Small intestine (tissue), 7 donors: ENCODE results near the gene RFX4. TPM values are rescaled to one million over a fixed set of nuclear protein-coding genes. Genes with fewer than 3 reads are reported as not detected.

Experiments
- DNase-seq, 2 donors: peaks; one replicate each; pipeline versions ENCODE4 v3.0.0 to v3.0.0-alpha.2; 2013
- FAIRE-seq: peaks from 2 replicates; lab custom pipeline; 2012; peaks lifted over from hg19 to GRCh38; lab: Jason Lieb, UNC
- H3K27ac ChIP-seq, 3 donors: one replicate each; pipeline ENCODE4 v1.5.1; 2013; ENCODE audit warnings: low read length in 2 of 3, mild to moderate bottlenecking in 2 of 3, control low read depth in 1 of 3, inconsistent platforms in 1 of 3, low read depth in 1 of 3, moderate library complexity in 1 of 3
- H3K27me3 ChIP-seq, 3 donors: one replicate each; pipeline ENCODE4 v1.6.1; 2013; ENCODE audit warnings: low read length in 3 of 3, inconsistent platforms in 1 of 3; ENCODE audit not compliant: control insufficient read depth in 3 of 3, insufficient read depth in 3 of 3
- H3K36me3 ChIP-seq, 3 donors: one replicate each; pipeline ENCODE4 v1.6.1; 2013; ENCODE audit warnings: low read length in 3 of 3, inconsistent platforms in 1 of 3, low read depth in 1 of 3, mild to moderate bottlenecking in 1 of 3, moderate library complexity in 1 of 3; ENCODE audit not compliant: control insufficient read depth in 3 of 3, insufficient read depth in 2 of 3
- H3K4me1 ChIP-seq, 3 donors: one replicate each; pipeline ENCODE4 v1.6.1; 2013; ENCODE audit warnings: low read length in 2 of 3, inconsistent platforms in 1 of 3, low read depth in 1 of 3, mild to moderate bottlenecking in 1 of 3, moderate library complexity in 1 of 3; ENCODE audit not compliant: control insufficient read depth in 3 of 3, insufficient read depth in 2 of 3
- H3K4me3 ChIP-seq, 3 donors: one replicate each; pipeline ENCODE4 v1.5.1; 2013; ENCODE audit warnings: low read length in 3 of 3, control low read depth in 1 of 3, inconsistent platforms in 1 of 3, low read depth in 1 of 3, mild to moderate bottlenecking in 1 of 3, moderate library complexity in 1 of 3
- H3K9me3 ChIP-seq, 2 donors: one replicate each; pipeline ENCODE4 v1.6.1; 2013; ENCODE audit warnings: low read depth in 1 of 2, low read length in 1 of 2; ENCODE audit not compliant: control insufficient read depth in 2 of 2, insufficient read depth in 1 of 2
- whole genome bisulfite sequencing, 3 donors: extraction: QIAGEN DNeasy Blood & Tissue Kit; methylation state at CpG; one replicate each; pipeline ENCODE4 v1.1.7; 2013; 5-methylcytosine and 5-hydroxymethylcytosine counted together
- polyA plus RNA-seq, 4 donors: library from polyadenylated mRNA; stranded (reverse) in 3 of 4; unstranded in 1 of 4; fragments of 200-250 nt in 3 of 4; fragments of 120-200 nt in 1 of 4; gene quantifications; one replicate each; pipeline versions ENCODE4 v1.2.1 to v1.2.3, GENCODE V29; 2013
- donor health status: healthy with polysubstance abuse.
- donor health status: control.
- donor health status: control.
- donor health status: Bipolar disorder and iron deficiency.
- donor health status: healthy.

The RFX4 gene
- polyA plus RNA-seq, 4 donors, result 0.03 to 0.09 TPM; not detected in 2

DNA sequence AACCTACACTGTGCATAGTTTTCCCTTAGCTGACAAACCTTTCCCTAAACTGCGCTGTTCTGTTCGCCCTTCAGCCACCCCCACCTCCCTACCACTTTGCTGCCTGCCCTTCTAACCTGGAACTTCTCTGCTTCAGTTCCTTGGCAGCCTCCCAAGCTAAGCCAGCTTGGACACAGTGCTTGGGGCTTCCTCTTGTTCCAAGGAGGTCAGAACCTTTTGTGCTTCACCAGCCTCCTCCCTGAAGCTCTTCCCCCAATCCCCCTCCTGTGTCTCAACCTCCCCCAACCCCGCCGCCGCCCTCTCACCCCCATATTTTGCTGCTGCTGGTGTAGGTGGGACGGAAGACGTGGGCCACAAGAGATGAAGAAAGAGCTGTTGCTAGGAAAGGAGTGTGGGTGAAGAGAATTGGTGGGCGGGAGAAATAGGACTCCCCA, 183.6 kb downstream of the RFX4 start:
- H3K4me3 ChIP-seq, result no peak overlapping the region
- FAIRE-seq, result no peak
- no peak for DNase-seq
- H3K36me3 ChIP-seq, result no peaks in the 10 kb centered on the region
- peaks cover 0 to 3% (median 0%) of the 10 kb centered on the region in 3 donors for H3K27me3 ChIP-seq
- no peaks in the 10 kb centered on the region for H3K9me3 ChIP-seq
- 72 to 92% (median 80%) methylated on average over 8 of the region's 8 CpGs for WGBS, 3 donors
- H3K4me1 ChIP-seq, result no peaks in the 10 kb centered on the region
- no peak overlapping the region for H3K27ac ChIP-seq

DNA sequence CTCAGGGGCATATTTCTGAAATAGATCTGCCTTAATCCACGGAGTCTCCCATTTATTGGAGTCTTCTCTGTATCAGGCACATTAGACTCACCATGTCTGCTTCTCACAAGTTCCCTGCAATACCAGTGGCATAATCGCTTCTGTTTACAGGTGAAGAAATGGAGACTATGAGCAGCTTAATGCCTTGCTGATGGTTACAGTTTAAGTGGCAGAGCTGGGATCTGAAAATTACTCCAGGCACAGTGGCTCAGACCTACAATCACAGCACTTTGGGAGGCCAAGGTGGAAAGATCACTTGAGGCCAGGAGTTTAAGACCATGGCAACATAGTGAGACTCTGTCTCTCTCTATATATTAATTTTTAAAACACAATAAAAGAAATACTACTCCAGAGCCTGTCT, 184.4 kb downstream of the RFX4 start:
- DNase-seq, result no peak
- FAIRE-seq, result no peak
- Histone ChIP-seq H3K4me1 (no peaks in the 10 kb centered on the region), H3K27ac (no peak overlapping the region), H3K36me3 (no peaks in the 10 kb centered on the region), H3K4me3 (no peak overlapping the region), H3K9me3 (no peaks in the 10 kb centered on the region), H3K27me3 (peaks cover 0 to 3% (median 0%) of the 10 kb centered on the region in 3 donors)
- 79 to 84% (median 81%) methylated on average over 2 of the region's 2 CpGs for WGBS, 3 donors

DNA sequence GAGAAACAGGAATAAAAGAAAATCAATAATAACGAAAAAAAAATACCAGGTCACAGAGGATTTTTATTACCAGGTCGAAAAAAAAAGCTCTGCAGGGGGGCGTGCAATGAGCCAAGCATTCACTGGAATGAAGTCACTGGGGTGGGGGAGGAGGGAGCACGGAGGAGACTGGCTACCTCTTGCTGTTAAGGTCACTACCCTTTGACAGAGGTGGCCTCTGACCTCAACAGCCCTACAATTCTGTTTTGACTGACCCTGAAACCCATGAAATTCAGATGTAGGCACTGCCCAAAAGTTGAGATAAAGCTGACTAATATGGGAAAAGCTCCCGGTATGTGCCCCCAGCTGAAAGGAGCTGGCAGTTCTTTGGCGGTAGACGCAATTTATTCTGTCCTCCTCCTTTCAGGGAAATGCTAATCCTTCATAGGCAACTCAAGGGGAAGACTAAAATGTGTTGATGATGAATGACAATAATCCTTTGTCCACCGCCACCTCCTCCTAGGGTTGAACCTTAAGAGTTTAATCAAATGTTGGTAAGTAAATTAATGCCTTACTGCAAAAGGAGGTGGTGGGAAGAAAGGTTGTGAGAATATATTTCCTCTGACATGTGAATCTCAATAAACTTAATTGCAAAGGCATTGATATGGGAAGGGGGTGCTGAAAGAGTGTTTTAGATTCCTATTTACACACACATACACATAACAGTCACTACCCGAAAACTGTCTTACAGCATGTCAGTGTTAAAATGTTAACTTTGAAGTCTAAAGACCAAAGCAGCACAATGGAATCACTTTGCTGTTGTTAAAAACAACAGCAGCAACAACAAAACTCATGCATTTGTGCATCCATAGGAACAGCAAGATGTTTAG, 185.4 kb downstream of the RFX4 start:
- no peak overlapping the region for H3K27ac ChIP-seq
- no peaks in the 10 kb centered on the region for H3K9me3 ChIP-seq
- H3K36me3 ChIP-seq, result no peaks in the 10 kb centered on the region
- WGBS, 3 donors, result 58 to 61% (median 60%) methylated on average over 9 of the region's 9 CpGs
- peaks cover 0 to under 1% (median 0%) of the 10 kb centered on the region in 3 donors for H3K4me1 ChIP-seq
- no peak for FAIRE-seq
- H3K4me3 ChIP-seq, result no peak overlapping the region
- DNase-seq, result no peak
- peaks cover 0 to 3% (median 0%) of the 10 kb centered on the region in 3 donors for H3K27me3 ChIP-seq

DNA sequence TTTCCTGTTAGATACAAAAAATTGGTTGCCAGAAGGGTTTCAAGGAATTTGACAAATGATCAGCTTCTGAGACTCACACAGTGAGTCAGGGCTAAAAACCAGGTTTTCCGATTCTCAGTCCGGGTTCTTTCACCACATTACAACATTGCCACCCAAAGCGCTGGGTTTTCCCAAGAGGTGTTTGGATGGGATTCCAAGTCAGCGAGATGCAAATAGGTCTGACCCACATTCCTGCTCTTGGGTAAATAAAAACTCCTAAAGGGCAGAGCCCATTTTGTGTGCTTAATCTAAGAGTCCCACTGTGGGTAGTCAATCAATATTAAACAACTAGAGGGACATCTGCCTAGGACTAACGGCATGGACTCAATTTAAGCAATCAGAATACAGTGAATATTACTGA, 186.3 kb downstream of the RFX4 start:
- H3K27me3 ChIP-seq, result peaks cover 0 to 3% (median 0%) of the 10 kb centered on the region in 3 donors
- no peaks in the 10 kb centered on the region for H3K9me3 ChIP-seq
- no peaks in the 10 kb centered on the region for H3K36me3 ChIP-seq
- no peak overlapping the region for H3K4me3 ChIP-seq
- no peak overlapping the region for H3K27ac ChIP-seq
- DNase-seq (no peak), FAIRE-seq (no peak)
- peaks cover 0 to 5% (median 0%) of the 10 kb centered on the region in 3 donors for H3K4me1 ChIP-seq
- WGBS, 3 donors, result 60 to 69% (median 67%) methylated on average over 5 of the region's 5 CpGs

DNA sequence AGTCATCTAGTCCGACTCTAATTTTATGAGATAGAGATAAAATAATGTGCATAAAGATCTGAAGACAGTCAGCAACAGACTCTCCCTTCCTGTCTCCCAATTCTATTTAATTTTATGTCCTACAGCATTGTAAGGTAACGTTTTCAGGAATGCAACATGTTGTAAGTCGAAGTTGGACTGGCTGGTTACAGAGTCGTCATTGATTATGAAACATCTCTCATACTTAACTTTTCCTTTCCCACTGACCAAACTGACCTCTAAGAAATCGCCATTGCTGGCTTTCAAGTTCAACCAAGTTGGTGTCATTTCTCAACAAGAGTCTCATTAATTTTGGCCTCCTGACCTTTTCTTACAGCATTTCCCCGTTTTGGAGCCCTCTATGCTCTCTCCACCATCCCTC, 186.7 kb downstream of the RFX4 start:
- WGBS, 3 donors, result 72 to 79% (median 78%) methylated on average over 6 of the region's 6 CpGs
- Histone ChIP-seq H3K4me3 (no peak overlapping the region), H3K4me1 (peaks cover 0 to 5% (median 0%) of the 10 kb centered on the region in 3 donors), H3K9me3 (no peaks in the 10 kb centered on the region), H3K27me3 (peaks cover 0 to 3% (median 0%) of the 10 kb centered on the region in 3 donors), H3K27ac (no peak overlapping the region), H3K36me3 (no peaks in the 10 kb centered on the region)
- no peak for FAIRE-seq
- no peak for DNase-seq

DNA sequence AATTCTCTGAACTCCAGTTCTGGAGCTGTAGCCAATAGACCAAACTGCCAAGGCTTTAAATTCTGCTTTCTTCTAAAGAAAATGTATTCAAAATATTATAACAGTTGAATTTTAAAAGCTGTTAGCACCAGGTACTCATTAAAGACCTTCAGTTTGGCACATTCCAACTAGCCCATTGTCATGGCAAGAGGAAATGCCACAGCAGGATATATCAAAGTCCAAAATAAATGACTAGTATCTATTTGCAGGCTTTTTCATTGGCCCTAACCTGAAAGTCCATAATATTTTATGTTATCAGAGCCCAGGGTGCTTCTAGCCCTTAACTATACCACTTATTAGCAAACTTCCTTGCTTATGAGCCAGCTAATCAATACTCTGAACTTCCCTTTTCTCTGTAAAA, 188.6 kb downstream of the RFX4 start:
- no peak for FAIRE-seq
- no peak overlapping the region for H3K27ac ChIP-seq
- peaks cover 2 to 10% (median 3%) of the 10 kb centered on the region in 3 donors for H3K4me1 ChIP-seq

DNA sequence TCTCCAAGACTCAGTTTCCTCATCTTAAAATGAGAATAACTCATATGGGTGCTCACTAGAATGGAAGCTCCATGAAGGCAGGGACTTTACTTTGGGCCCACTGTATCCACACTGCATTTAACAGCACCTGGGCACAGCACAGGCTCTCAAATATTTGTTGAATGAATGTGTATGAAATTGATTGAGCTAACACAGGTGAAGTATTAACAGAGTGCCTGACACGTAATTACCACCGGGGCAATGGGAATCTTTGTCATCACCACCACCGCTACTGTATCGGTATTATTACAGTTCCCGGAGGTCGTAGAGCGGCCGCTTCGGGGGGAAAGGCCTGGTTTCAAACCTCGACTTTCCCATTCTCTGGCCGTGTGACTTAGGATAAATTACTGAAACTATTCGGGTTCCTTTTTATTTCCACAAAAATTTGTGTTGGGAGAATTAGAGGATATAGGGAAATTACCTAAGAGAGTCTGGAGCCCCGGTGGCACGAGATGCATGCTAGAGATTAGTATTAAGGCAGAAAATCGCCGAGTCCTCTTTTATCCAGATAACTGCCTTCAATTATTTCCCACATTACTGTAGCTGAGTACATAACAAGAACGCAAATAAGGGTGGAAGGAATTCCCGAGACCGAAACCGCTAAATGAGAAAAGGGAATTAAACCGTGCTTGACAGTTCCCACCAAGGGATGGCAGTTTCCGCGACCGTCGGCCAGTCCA, 190.6 kb downstream of the RFX4 start:
- no peak for DNase-seq
- Histone ChIP-seq H3K27me3 (peaks cover 0 to 2% (median 0%) of the 10 kb centered on the region in 3 donors), H3K36me3 (no peaks in the 10 kb centered on the region), H3K9me3 (no peaks in the 10 kb centered on the region), H3K27ac (peak overlapping the region; percentile 51 to 99 (median 98)), H3K4me3 (peak overlapping the region; percentile 39 to 98 (median 80)), H3K4me1 (peaks cover 3 to 10% (median 7%) of the 10 kb centered on the region in 3 donors)
- WGBS, 3 donors, result 33 to 42% (median 37%) methylated on average over 25 of the region's 25 CpGs
- FAIRE-seq, result no peak

More for the DNA sequence above, 188.6 kb downstream of the RFX4 start:
- peaks cover 0 to 3% (median 0%) of the 10 kb centered on the region in 3 donors for H3K27me3 ChIP-seq
- peak; percentile 16 to 64 for DNase-seq
- H3K36me3 ChIP-seq, result no peaks in the 10 kb centered on the region
- no peak overlapping the region for H3K4me3 ChIP-seq
- H3K9me3 ChIP-seq, result no peaks in the 10 kb centered on the region

DNA sequence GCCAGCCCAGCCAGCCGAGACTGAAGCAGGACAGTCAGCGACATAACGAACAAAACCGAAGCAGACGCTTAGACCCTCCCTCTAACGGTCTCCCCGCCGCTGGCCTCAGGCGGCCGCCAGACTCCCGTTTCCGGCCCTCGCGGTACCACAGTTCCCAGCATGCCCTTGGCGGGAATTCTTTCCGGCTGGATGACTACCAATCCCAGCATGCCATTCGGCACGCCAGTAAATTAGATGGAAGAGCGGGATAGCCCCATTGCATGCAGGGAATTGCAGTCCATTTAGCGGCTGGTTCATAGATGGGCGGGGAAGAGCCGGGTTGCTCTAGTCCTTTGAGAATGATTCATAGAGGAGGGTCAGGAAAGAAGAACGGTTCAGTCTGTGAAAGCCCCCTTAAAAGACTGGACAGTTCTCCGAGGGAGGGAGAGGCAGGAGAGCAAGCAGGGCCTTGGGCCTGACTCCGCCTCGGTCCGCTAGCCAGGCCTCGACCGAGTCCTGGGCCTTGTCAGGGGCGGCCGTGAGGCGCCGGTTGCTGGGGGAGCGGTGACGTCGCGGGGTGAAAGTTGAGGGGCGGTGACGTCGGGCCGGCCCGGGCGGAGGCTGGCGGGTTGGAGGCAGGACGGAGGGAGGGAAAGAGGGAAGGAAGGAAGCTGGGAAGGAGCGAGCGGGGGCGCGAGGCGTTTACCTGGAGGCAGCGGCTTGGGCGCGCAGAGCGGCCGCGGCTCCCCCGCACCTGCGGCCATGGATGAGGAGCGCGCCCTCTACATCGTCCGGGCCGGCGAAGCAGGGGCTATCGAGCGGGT, 191.4 kb downstream of the RFX4 start, which contains the start of gene RIC8B:
RIC8B (plus strand) TSS at position 678 of the 803 bp plus-strand sequence; CDS start at position 742, 64 bp downstream.
- FAIRE-seq (no peak), DNase-seq (peak; percentile 99)
- no peaks in the 10 kb centered on the region for H3K9me3 ChIP-seq
- H3K27me3 ChIP-seq, result no peaks in the 10 kb centered on the region
- H3K36me3 ChIP-seq, result no peaks in the 10 kb centered on the region
- H3K27ac ChIP-seq, result peak within 1 kb of the TSS; percentile 90 to 99 (median 98)
- 0% methylated on average over 50 to 66 of the region's 66 CpGs for WGBS, 3 donors
- H3K4me1 ChIP-seq, result peaks cover 3 to 10% (median 7%) of the 10 kb centered on the region in 3 donors
- peak within 1 kb of the TSS; percentile 65 to 98 (median 80) for H3K4me3 ChIP-seq
